ENCODE results near the gene RASGEF1B.

DNA sequence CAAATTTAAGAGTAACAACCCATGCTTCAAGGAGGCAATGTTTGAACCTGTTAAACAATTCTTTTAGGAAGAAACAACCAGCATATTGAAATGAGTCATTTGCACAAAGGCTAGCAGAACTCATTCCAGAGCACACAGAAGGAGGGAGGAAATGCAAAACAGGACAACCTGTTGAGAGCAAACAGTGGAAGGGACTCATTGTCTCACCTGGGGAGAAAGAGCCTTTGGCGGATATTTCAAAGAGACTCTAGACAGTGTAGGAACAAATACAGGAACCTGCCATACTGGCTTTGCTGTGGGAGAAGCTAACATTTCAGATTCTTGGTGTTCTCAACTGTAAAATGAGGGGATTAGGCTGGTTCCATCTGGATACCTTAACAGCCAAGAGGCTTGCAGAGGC is 14.8 kb upstream of the RASGEF1B start:
- TF ChIP-seq EZH2 (IDR thresholded peaks at IDR 0.05; ENCODE audit: borderline replicate concordance, low read depth, low read length, severe bottlenecking): no peak
- TF ChIP-seq, protein P1, sequence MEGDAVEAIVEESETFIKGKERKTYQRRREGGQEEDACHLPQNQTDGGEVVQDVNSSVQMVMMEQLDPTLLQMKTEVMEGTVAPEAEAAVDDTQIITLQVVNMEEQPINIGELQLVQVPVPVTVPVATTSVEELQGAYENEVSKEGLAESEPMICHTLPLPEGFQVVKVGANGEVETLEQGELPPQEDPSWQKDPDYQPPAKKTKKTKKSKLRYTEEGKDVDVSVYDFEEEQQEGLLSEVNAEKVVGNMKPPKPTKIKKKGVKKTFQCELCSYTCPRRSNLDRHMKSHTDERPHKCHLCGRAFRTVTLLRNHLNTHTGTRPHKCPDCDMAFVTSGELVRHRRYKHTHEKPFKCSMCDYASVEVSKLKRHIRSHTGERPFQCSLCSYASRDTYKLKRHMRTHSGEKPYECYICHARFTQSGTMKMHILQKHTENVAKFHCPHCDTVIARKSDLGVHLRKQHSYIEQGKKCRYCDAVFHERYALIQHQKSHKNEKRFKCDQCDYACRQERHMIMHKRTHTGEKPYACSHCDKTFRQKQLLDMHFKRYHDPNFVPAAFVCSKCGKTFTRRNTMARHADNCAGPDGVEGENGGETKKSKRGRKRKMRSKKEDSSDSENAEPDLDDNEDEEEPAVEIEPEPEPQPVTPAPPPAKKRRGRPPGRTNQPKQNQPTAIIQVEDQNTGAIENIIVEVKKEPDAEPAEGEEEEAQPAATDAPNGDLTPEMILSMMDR (IDR thresholded peaks at IDR 0.05; ENCODE audit: extremely low read depth in 1 of 2, insufficient read depth in 1 of 2, low read depth in 1 of 2, low read length in 2 of 2): no peak
- no peak for TF ChIP-seq POLR2AphosphoS5 (IDR thresholded peaks at IDR 0.05; ENCODE audit: insufficient read depth, low read depth, low read length)
- TF ChIP-seq POLR2A (IDR thresholded peaks at IDR 0.05; ENCODE audit: low read depth, low read length): no peak
- TF ChIP-seq FOS (IDR thresholded peaks at IDR 0.05; ENCODE audit: borderline replicate concordance, insufficient read depth, low read length): no peak
- TF ChIP-seq JUN (IDR thresholded peaks at IDR 0.05; ENCODE audit: borderline replicate concordance, insufficient read depth, insufficient read length, low read depth): no peak
- no peak for TF ChIP-seq MAX (IDR thresholded peaks at IDR 0.05; ENCODE audit: insufficient read depth, insufficient read length)

All from endothelial cell of umbilical vein (primary cell).